ENCODE data around the gene MAMDC2.

- TF ChIP-seq, protein P1, sequence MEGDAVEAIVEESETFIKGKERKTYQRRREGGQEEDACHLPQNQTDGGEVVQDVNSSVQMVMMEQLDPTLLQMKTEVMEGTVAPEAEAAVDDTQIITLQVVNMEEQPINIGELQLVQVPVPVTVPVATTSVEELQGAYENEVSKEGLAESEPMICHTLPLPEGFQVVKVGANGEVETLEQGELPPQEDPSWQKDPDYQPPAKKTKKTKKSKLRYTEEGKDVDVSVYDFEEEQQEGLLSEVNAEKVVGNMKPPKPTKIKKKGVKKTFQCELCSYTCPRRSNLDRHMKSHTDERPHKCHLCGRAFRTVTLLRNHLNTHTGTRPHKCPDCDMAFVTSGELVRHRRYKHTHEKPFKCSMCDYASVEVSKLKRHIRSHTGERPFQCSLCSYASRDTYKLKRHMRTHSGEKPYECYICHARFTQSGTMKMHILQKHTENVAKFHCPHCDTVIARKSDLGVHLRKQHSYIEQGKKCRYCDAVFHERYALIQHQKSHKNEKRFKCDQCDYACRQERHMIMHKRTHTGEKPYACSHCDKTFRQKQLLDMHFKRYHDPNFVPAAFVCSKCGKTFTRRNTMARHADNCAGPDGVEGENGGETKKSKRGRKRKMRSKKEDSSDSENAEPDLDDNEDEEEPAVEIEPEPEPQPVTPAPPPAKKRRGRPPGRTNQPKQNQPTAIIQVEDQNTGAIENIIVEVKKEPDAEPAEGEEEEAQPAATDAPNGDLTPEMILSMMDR (IDR thresholded peaks at IDR 0.05) = no peak
- no peak for TF ChIP-seq POLR2A (IDR thresholded peaks at IDR 0.05)
These were observed 151.8 kb downstream of the MAMDC2 start for GRCh38 chr9:70195456-70195855.

All from Peyer's patch (tissue), 4 donors.